A673 (cell line): ENCODE results near the gene ENGASE. TPM values are rescaled to one million over a fixed set of nuclear protein-coding genes. Genes with fewer than 3 reads are reported as not detected.

Experiments
- BruUV-seq: library from RNA; stranded (reverse); fragments of 400-500 nt; replicated peaks from 2 replicates; lab custom pipeline; 2021; lab: Mats Ljungman, UMichigan
- CTCF ChIA-PET: fragments of 300-600 bp; sonication (Branson Sonifier 250); formaldehyde crosslinking; loops from one replicate; lab custom pipeline; 2022; ENCODE audit warnings: antibody characterized with exemption; lab: Charles Lee
- POLR2A ChIA-PET: fragments of 300-600 bp; sonication (Branson Sonifier 250); formaldehyde crosslinking; loops from one replicate; lab custom pipeline; 2022; ENCODE audit warnings: antibody characterized with exemption; ENCODE audit not compliant: low non-redundant PET; lab: Charles Lee
- DNase-seq: peaks from one replicate; pipeline ENCODE4 v3.0.0-alpha.2; 2015; ENCODE audit warnings: low spot score
- H3K27ac ChIP-seq: fragments of 200-600 bp; sonication (generic); 2 replicates; pipeline ENCODE4 v1.5.1; 2016; ENCODE audit warnings: mixed run types, low read depth, mild to moderate bottlenecking, mixed read lengths, antibody characterized with exemption, low read length; ENCODE audit not compliant: poor library complexity, severe bottlenecking
- H3K27me3 ChIP-seq: fragments of 200-600 bp; sonication (generic); replicated peaks from 2 replicates; pipeline ENCODE4 v1.6.1; 2017; ENCODE audit warnings: mixed run types, low read depth, mild to moderate bottlenecking, mixed read lengths, antibody characterized with exemption, low read length; ENCODE audit not compliant: insufficient read depth, poor library complexity
- H3K36me3 ChIP-seq: fragments of 200-600 bp; sonication (generic); 2 replicates; pipeline ENCODE4 v1.6.1; 2016; ENCODE audit warnings: mixed run types, mild to moderate bottlenecking, mixed read lengths, antibody characterized with exemption, low read length; ENCODE audit not compliant: insufficient read depth, poor library complexity, severe bottlenecking
- H3K4me1 ChIP-seq: fragments of 200-600 bp; sonication (generic); 2 replicates; pipeline ENCODE4 v1.6.1; 2017; ENCODE audit warnings: mixed run types, mild to moderate bottlenecking, mixed read lengths, antibody characterized with exemption, low read length; ENCODE audit not compliant: insufficient read depth, poor library complexity, severe bottlenecking
- H3K4me3 ChIP-seq: fragments of 200-600 bp; sonication (generic); 2 replicates; pipeline ENCODE4 v1.5.1; 2016; ENCODE audit warnings: low read depth, mixed run types, mild to moderate bottlenecking, mixed read lengths, low read length; ENCODE audit not compliant: poor library complexity, severe bottlenecking
- H3K9me3 ChIP-seq: fragments of 200-600 bp; sonication (generic); 2 replicates; pipeline ENCODE4 v1.6.1; 2016; ENCODE audit warnings: mixed run types, low read depth, mild to moderate bottlenecking, mixed read lengths, antibody characterized with exemption, low read length; ENCODE audit not compliant: poor library complexity, severe bottlenecking
- CTCF ChIP-seq: fragments of 300-800, 200-600 bp; sonication (generic); conservative IDR thresholded peaks from 2 replicates; pipeline ENCODE4 v1.5.1; 2017; ENCODE audit warnings: low read depth, mild to moderate bottlenecking, antibody characterized with exemption, low read length, moderate library complexity, mixed read lengths
- EZH2 ChIP-seq: fragments of 200-600 bp; sonication (generic); IDR thresholded peaks from 2 replicates; pipeline ENCODE4 v1.6.1; 2017; ENCODE audit warnings: borderline replicate concordance, low read depth, mild to moderate bottlenecking, mixed read lengths, antibody characterized with exemption, low read length; ENCODE audit not compliant: poor library complexity, severe bottlenecking
- intact Hi-C: fragments of 100-400 bp; cut with micrococcal nuclease; formaldehyde crosslinking; loops from one replicate; pipeline ENCODE4 v1.10.0; 2022; ENCODE audit not compliant: unreplicated experiment
- total RNA-seq: library from RNA; stranded (reverse); gene quantifications from 2 replicates; pipeline ENCODE4 v1.2.3, GENCODE V29; 2021

Gene ENGASE
- total RNA-seq, 1 experiment from 2014 or later: 24.4 TPM

DNA sequence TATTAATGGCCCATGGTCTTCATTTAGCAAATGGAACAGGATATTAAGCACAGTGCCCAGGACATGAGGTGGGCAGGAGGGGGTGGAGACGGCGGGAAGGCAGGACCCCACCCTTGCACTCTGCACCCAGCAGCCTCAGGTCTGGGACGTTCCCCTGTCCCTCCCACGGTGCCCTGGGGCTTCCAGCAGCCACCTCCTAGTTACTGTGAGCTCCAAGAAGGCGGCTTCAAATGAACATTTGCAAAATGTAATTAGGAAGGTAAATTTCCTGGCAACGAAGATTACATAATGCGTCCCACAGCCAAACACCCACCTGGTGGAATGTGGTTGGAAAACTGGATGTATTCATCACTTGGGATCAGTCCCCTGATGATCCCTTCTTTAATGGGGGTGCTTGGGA, 59.4 kb downstream of the ENGASE start:
- Histone ChIP-seq H3K4me1 (no peaks in the 10 kb centered on the region), H3K27me3 (peaks cover 71% of the 10 kb centered on the region), H3K27ac (no peak overlapping the region), H3K36me3 (no peaks in the 10 kb centered on the region), H3K4me3 (no peak overlapping the region), H3K9me3 (no peaks in the 10 kb centered on the region)
- DNase-seq: no peak
- ChIA-PET CTCF (no interaction called here), POLR2A (no interaction called here)
- BruUV-seq: no TSS peak
- intact Hi-C loops: no loop called here
- TF ChIP-seq EZH2: no peak
- TF ChIP-seq CTCF: no peak

DNA sequence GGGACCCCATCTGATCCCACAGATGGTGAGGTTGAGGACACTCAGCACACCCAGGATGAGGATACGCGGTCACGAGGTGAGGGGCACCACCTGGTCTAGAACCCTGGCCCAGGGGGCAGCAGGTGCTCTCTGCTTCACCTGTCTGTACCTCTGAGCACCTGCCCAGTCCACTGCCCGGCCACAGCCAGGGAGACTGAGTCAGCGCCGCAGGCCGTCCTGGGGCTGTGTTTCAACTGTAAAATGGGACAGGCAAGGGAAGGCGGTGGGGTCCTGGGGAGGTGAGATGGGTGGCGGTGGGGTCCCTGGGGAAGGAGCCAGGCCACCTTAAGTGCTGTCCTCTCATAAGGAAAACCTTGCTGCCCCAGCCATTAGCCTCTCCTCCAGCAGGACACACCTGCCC, 60.4 kb downstream of the ENGASE start:
- no TSS peak for BruUV-seq
- CTCF ChIA-PET: no interaction called here
- peaks cover 71% of the 10 kb centered on the region for H3K27me3 ChIP-seq
- no peak overlapping the region for H3K4me3 ChIP-seq
- H3K36me3 ChIP-seq: no peaks in the 10 kb centered on the region
- no peaks in the 10 kb centered on the region for H3K4me1 ChIP-seq
- DNase-seq: no peak
- no peaks in the 10 kb centered on the region for H3K9me3 ChIP-seq
- intact Hi-C loops: no loop called here
- POLR2A ChIA-PET: no interaction called here
- H3K27ac ChIP-seq: no peak overlapping the region
- no peak for TF ChIP-seq EZH2
- TF ChIP-seq CTCF: no peak

- intact Hi-C loops: no loop called here
- Histone ChIP-seq H3K27me3 (peaks cover 79% of the 10 kb centered on the region), H3K4me1 (no peaks in the 10 kb centered on the region), H3K27ac (no peak overlapping the region), H3K36me3 (no peaks in the 10 kb centered on the region), H3K4me3 (no peak overlapping the region), H3K9me3 (no peaks in the 10 kb centered on the region)
- no peak for DNase-seq
- ChIA-PET CTCF (no interaction called here), POLR2A (no interaction called here)
- no TSS peak for BruUV-seq
- TF ChIP-seq EZH2 (no peak), CTCF (no peak)
Observed at GRCh38 chr17:79135628-79136405, 61.2 kb downstream of the ENGASE start.

Other genes starting within 250 kb of the ENGASE start
- gene USP36, start 234.0 kb upstream of the ENGASE start, total RNA-seq: 58.4 and 74.9 TPM in 2 replicates
- gene CEP295NL, start 171.6 kb upstream of the ENGASE start, total RNA-seq: 1.5 TPM in 2 replicates
- 60.5 and 75.3 TPM in 2 replicates for gene TIMP2, start 149.4 kb upstream of the ENGASE start, total RNA-seq
- gene LGALS3BP, start 94.9 kb upstream of the ENGASE start, total RNA-seq: 295 and 324 TPM in 2 replicates
- 54.2 and 67.9 TPM in 2 replicates for gene CANT1, start 65.1 kb upstream of the ENGASE start, total RNA-seq
- 3.8 and 6.3 TPM in 2 replicates for gene C1QTNF1, start 50.7 kb upstream of the ENGASE start, total RNA-seq